Dermis microvascular lymphatic vessel endothelial cell (primary cell): ENCODE measurements around the gene RECK. TPM values are rescaled to one million over a fixed set of nuclear protein-coding genes. Genes with fewer than 3 reads are reported as not detected.
"Not testable (repeated sequence)": the region's sequence is repeated elsewhere in the genome, so short reads cannot be mapped to it uniquely, and the experiment has no call there.

ENCODE experiments used
- DNase-seq, 2 donors: peaks; one replicate each; pipeline versions ENCODE4 v3.0.0 to v3.0.0-alpha.2; 2010; ENCODE audit warnings: low read depth in 2 of 2
- total RNA-seq: library from RNA; depleted of rRNA; stranded (reverse); fragments of >200 nt; gene quantifications from 2 replicates; pipeline ENCODE4 v1.2.1, GENCODE V29; 2014

The RECK gene
- total RNA-seq, 1 donor from 2014 or later, result 21.7 TPM

DNA sequence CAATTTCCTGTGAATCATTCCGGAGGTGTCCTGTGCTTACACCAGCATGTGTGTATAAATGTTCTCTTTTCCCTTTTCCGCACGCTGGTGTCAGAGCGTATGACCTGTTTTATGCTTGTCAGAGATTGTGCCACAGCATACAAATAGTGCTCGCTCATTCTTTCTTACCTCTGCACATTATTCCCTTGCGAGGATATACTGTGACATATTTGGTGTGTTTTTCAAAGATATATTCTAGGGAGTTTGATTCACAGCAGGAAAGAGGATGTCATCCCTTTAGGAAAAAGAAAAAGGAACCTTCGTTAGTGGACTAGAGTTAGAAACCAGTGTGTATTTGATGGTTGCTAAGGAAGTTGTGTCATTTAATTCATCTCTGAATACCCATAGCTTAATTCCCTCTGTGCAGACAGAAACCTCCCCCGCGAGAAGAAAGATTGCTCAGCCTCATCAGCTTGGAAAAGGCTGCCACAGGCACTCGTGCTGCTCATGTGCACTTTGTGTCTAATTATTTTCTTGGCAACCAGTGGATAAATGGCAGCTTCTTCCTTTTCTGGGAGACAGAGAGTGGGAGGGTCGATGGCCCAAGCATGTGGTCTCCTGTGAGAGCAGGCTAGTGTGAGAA lies 117.7 kb downstream of the RECK start:
- DNase-seq, result peak; percentile 90 to 96

DNA sequence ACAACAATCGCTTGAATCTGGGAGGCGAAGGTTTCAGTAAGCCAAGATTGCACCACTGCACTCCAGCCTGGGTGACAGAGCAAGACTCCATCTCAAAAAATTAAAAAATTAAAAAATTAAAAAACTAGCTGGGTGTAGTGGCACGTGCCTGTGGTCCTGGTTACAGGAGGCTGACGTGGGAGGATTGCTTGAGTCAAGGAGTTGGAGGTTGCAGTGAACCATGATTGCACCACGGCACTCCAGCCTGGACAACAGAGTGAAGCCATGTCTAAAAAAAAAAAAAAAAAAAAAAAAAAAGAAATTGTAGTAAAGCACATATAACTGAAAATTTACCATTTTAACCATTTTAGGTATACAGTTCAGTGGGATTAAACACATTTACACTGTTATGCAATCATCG lies 119.4 kb downstream of the RECK start:
- no peak for DNase-seq

DNA sequence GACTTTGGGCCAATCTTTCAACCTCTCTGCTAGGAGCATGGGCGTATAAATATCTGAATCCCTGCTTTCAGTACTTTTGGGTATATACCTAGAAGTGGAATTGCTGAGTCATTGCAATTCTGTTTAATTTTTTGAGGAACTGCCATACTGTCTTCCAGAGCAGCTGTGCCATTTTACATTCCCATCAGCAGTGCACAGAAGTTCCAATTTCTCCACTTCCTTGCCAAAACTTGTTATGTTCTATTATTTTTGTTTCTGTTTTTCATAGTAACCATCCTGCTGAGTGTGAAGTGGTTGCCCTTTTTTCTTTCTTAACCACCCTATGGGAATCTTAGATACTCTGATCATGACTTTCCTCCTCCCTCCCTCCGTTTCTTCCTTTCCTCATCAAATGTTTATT lies 121.4 kb downstream of the RECK start:
- no peak for DNase-seq

- no peak for DNase-seq
These were observed 122.2 kb downstream of the RECK start for GRCh38 chr9:36158917-36159316.

- DNase-seq, result not testable (repeated sequence)
These were observed 122.8 kb downstream of the RECK start for GRCh38 chr9:36159509-36159908.

GRCh38 chr9:36160126-36160525 lies 123.4 kb downstream of the RECK start:
- not testable (repeated sequence) for DNase-seq

- DNase-seq, result no peak
These were observed 124.5 kb downstream of the RECK start for GRCh38 chr9:36161187-36161586.

DNA sequence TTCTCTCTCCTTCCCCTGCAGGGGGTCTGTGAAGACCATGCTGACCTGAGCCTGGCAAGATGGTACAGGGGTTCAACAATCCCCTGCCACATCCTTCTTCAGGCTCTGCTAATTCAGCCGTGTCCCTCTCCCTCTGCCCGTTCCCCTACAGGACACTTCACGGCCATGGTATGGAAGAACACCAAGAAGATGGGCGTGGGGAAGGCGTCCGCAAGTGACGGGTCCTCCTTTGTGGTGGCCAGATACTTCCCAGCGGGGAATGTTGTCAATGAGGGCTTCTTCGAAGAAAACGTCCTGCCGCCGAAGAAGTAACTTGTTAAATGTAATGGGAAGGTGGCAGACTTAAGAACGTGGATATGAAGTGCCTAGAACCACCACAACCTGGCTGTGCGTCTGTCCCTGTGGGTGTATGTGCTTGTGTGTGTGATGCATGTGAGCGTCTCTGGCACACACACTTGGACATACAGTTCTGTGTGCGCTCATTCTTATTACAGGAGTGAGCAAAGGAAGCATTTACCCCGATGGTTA lies 125.6 kb downstream of the RECK start:
- DNase-seq, result no peak

DNA sequence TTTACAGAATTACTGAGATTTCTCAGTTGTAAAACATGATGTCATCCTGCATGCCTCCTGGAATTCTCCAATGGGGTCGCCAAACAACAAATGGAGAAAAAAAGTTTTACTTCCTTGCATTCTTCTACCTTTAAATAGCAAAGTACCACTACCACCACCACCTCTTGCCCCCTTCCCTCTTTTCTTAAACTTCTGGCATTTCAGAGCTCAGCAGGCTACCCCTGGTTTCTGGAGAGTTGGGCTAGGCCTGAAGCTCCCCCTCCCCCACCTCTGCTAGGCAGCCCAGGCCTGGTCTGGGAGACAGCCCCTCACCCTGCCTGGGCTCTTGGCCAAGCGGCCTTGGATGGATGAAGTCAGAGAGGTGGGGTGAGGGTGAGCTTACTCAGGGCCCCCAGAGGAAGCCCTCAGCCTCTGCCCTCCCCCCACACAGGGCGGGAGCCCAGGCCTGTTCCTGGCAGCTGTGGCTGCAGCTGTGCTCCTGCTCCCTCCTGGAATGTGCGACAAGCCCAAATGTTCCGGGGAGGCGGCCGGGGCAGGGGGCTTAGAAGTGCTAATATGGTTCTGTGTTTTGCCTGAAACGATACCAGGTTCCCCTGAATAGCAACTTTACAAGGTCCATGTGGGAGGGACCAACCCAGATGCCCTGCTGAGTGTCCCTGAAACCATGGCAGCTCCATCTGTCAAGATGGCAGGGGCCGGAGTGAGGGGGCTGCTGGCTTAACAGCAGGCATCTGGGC lies 126.5 kb downstream of the RECK start:
- DNase-seq, result peak; percentile 51 to 84

GRCh38 chr9:36163786-36164170 lies 127.1 kb downstream of the RECK start:
- DNase-seq, result no peak

GRCh38 chr9:36164372-36164771 lies 127.7 kb downstream of the RECK start:
- no peak for DNase-seq

DNA sequence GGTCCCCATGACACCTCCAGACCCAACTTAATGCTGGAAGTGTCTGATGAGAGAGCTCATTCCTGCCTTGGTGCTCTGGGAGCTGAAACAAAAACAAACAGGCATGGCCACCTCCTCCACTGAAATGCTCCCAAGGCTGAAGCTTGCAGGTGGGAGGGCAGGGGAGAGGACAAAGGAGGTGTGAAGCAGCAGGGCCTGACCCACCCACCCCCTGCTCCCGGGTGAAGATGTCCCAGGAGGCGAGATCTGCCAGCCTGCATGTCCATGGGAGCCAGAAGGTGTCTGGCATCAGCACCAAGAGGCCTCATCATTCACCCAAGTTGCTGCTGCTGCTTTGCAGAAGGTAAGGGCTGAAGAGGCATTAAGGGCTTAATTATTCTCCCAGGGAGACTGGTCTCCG lies 128.3 kb downstream of the RECK start:
- DNase-seq, result no peak

DNA sequence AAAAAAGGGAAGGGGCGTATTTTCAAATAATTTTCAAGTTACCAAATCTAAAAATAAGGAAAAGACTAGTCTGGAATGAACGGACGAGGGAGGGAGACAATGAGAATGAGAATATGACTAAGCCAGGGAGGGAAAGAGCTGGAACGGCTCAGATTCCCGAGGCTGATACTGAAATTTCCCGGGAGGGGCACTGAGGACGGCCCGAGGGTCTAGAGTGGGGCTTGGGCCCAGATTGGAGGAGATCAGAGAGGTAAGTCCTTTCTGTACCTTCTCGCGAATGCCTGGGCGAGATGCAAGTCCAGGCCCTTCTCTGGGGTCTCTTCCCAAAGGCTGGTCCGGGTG lies 129.1 kb downstream of the RECK start:
- peak in 1 of 2 donors; percentile 35 for DNase-seq

- DNase-seq, result peak in 1 of 2 donors; percentile 74
These were observed 129.6 kb downstream of the RECK start for GRCh38 chr9:36166168-36166927.

GRCh38 chr9:36169166-36169565 lies 132.5 kb downstream of the RECK start, which contains the start of gene CCIN:
TSS of gene CCIN (plus strand) at chr9:36169388. CDS start at chr9:36169503, 115 bp downstream.
- DNase-seq, result no peak

GRCh38 chr9:36169708-36170107 lies 133.0 kb downstream of the RECK start:
- no peak for DNase-seq

DNA sequence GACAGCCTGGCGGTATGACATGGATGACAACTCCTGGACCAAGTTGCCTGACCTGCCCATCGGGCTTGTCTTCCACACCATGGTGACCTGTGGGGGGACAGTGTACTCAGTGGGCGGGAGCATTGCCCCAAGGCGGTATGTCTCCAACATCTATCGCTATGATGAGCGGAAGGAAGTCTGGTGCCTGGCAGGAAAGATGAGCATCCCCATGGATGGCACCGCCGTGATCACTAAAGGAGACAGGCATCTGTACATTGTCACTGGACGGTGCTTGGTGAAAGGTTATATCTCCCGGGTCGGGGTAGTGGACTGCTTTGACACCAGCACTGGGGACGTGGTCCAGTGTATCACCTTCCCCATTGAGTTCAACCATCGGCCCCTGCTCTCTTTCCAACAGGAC lies 133.8 kb downstream of the RECK start:
- DNase-seq, result no peak

DNA sequence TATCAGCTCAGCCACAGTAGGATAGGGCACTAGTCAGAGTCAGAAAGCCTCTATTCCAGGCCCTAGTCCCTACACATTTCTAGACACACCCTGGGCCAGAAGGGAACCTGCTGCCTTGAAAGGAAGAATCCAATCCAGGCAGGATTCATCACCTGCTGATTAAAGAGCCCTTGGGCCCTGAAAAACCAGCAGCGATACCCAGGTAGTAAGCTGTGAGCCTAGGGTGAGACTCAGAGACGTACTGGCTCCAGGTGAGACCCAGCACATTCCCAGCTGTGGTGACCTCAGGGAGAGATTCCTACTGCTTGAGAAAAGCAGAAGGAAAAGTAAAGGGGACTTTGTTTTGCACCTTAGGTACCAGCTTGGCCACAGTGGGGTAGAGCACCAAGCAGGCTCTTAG lies 137.1 kb downstream of the RECK start:
- DNase-seq, result no peak
